Measurements from ENCODE around the gene CITED1. TPM values are rescaled to one million over a fixed set of nuclear protein-coding genes. Genes with fewer than 3 reads are reported as not detected.

Gene CITED1
- total RNA-seq, 2 experiments from 2014 or later, result 0.40 TPM; not detected in 1

- DNase-seq, result no peak
- Mint-ChIP-seq H3K4me1 (no peaks in the 10 kb centered on the region), H3K9me3 (no peaks in the 10 kb centered on the region), H3K27ac (no peak overlapping the region), H3K27me3 (peaks cover 1% of the 10 kb centered on the region), H3K4me3 (no peak overlapping the region), H3K36me3 (no peaks in the 10 kb centered on the region)
- POLR2A ChIA-PET, result no interaction called here
- no peak for ATAC-seq (ENCODE audit: low read depth)
These were observed 11.4 kb upstream of the CITED1 start for GRCh38 chrX:72317139-72317538.

- Mint-ChIP-seq H3K4me1 (no peaks in the 10 kb centered on the region), H3K9me3 (no peaks in the 10 kb centered on the region), H3K27me3 (peaks cover 1% of the 10 kb centered on the region), H3K4me3 (no peak overlapping the region), H3K36me3 (no peaks in the 10 kb centered on the region), H3K27ac (no peak overlapping the region)
- POLR2A ChIA-PET, result no interaction called here
- DNase-seq (no peak), ATAC-seq (ENCODE audit: low read depth) (no peak)
These were observed 10.8 kb upstream of the CITED1 start for GRCh38 chrX:72316408-72317110.

GRCh38 chrX:72314881-72315280 lies 9.2 kb upstream of the CITED1 start:
- no peak for DNase-seq
- Mint-ChIP-seq H3K27me3 (peaks cover 2% of the 10 kb centered on the region), H3K4me1 (no peaks in the 10 kb centered on the region), H3K9me3 (no peaks in the 10 kb centered on the region), H3K4me3 (no peak overlapping the region), H3K27ac (no peak overlapping the region), H3K36me3 (no peaks in the 10 kb centered on the region)
- POLR2A ChIA-PET, result no interaction called here
- ATAC-seq (ENCODE audit: low read depth), result no peak

- Mint-ChIP-seq H3K4me3 (no peak overlapping the region), H3K27me3 (peaks cover 10% of the 10 kb centered on the region), H3K4me1 (no peaks in the 10 kb centered on the region)
These were observed 8.3 kb upstream of the CITED1 start for GRCh38 chrX:72313707-72314641.

GRCh38 chrX:72312311-72312940 lies 6.7 kb upstream of the CITED1 start:
- H3K36me3 Mint-ChIP-seq, result no peaks in the 10 kb centered on the region
- ATAC-seq (ENCODE audit: low read depth) (no peak), DNase-seq (no peak)
- POLR2A ChIA-PET, result no interaction called here
- peaks cover 20% of the 10 kb centered on the region for H3K27me3 Mint-ChIP-seq
- H3K4me1 Mint-ChIP-seq, result peaks cover 2% of the 10 kb centered on the region
- no peak overlapping the region for H3K4me3 Mint-ChIP-seq
- H3K9me3 Mint-ChIP-seq, result no peaks in the 10 kb centered on the region
- no peak overlapping the region for H3K27ac Mint-ChIP-seq

More at GRCh38 chrX:72313707-72314641, 8.3 kb upstream of the CITED1 start:
- Mint-ChIP-seq H3K9me3 (no peaks in the 10 kb centered on the region), H3K27ac (no peak overlapping the region), H3K36me3 (no peaks in the 10 kb centered on the region)
- no peak for DNase-seq
- POLR2A ChIA-PET, result interaction anchor here (0.6 kb wide), 1 partner anchor 258 kb away, joined by 4 read pairs; no protein-coding TSS in a partner anchor
- no peak for ATAC-seq (ENCODE audit: low read depth)

- DNase-seq (no peak), ATAC-seq (ENCODE audit: low read depth) (no peak)
- Mint-ChIP-seq H3K27me3 (peaks cover 41% of the 10 kb centered on the region), H3K9me3 (no peaks in the 10 kb centered on the region), H3K36me3 (no peaks in the 10 kb centered on the region), H3K4me3 (no peak overlapping the region), H3K27ac (no peak overlapping the region), H3K4me1 (peaks cover 9% of the 10 kb centered on the region)
- POLR2A ChIA-PET, result no interaction called here
These were observed 3.8 kb upstream of the CITED1 start for GRCh38 chrX:72309297-72310071.

- Mint-ChIP-seq H3K4me3 (peak overlapping the region; percentile 56), H3K36me3 (no peaks in the 10 kb centered on the region), H3K9me3 (no peaks in the 10 kb centered on the region), H3K27me3 (peaks cover 47% of the 10 kb centered on the region), H3K27ac (no peak overlapping the region), H3K4me1 (peaks cover 10% of the 10 kb centered on the region)
- DNase-seq (peak; percentile 29), ATAC-seq (ENCODE audit: low read depth) (no peak)
- POLR2A ChIA-PET, result no interaction called here
These were observed 3.0 kb upstream of the CITED1 start for GRCh38 chrX:72308566-72309296.

GRCh38 chrX:72308209-72308565 lies 2.5 kb upstream of the CITED1 start:
- DNase-seq, result no peak
- no peak overlapping the region for H3K27ac Mint-ChIP-seq
- peaks cover 52% of the 10 kb centered on the region for H3K27me3 Mint-ChIP-seq
- H3K36me3 Mint-ChIP-seq, result no peaks in the 10 kb centered on the region
- H3K4me3 Mint-ChIP-seq, result peak overlapping the region; percentile 56
- POLR2A ChIA-PET, result no interaction called here
- no peak for ATAC-seq (ENCODE audit: low read depth)
- peaks cover 10% of the 10 kb centered on the region for H3K4me1 Mint-ChIP-seq
- H3K9me3 Mint-ChIP-seq, result no peaks in the 10 kb centered on the region

GRCh38 chrX:72307646-72308051 lies 1.9 kb upstream of the CITED1 start:
- peaks cover 58% of the 10 kb centered on the region for H3K27me3 Mint-ChIP-seq
- no peaks in the 10 kb centered on the region for H3K36me3 Mint-ChIP-seq
- DNase-seq, result no peak
- no peak overlapping the region for H3K27ac Mint-ChIP-seq
- no peaks in the 10 kb centered on the region for H3K9me3 Mint-ChIP-seq
- peak overlapping the region; percentile 35 for H3K4me3 Mint-ChIP-seq
- no peak for ATAC-seq (ENCODE audit: low read depth)
- POLR2A ChIA-PET, result no interaction called here
- H3K4me1 Mint-ChIP-seq, result peaks cover 10% of the 10 kb centered on the region

- H3K36me3 Mint-ChIP-seq, result no peaks in the 10 kb centered on the region
- H3K4me1 Mint-ChIP-seq, result peaks cover 10% of the 10 kb centered on the region
- H3K27ac Mint-ChIP-seq, result no peak overlapping the region
- H3K27me3 Mint-ChIP-seq, result peaks cover 62% of the 10 kb centered on the region
- no peaks in the 10 kb centered on the region for H3K9me3 Mint-ChIP-seq
- ATAC-seq (ENCODE audit: low read depth) (no peak), DNase-seq (peak; percentile 37)
- H3K4me3 Mint-ChIP-seq, result peak overlapping the region; percentile 80
- POLR2A ChIA-PET, result no interaction called here
These were observed 1.3 kb upstream of the CITED1 start for GRCh38 chrX:72306851-72307645.

GRCh38 chrX:72306085-72306801 lies 529 bp upstream of the CITED1 start:
- POLR2A ChIA-PET, result interaction anchor here (1.0 kb wide), 1 partner anchor 29 kb away, joined by 5 read pairs; the partner anchor contains the start of gene RPS4X
- Mint-ChIP-seq H3K9me3 (no peaks in the 10 kb centered on the region), H3K4me1 (peaks cover 10% of the 10 kb centered on the region), H3K27me3 (peaks cover 64% of the 10 kb centered on the region), H3K4me3 (peak overlapping the region; percentile 60), H3K27ac (no peak overlapping the region), H3K36me3 (no peaks in the 10 kb centered on the region)
- ATAC-seq (ENCODE audit: low read depth) (no peak), DNase-seq (peak; percentile 28)

Measured in activated naive CD8-positive, alpha-beta T cell treated with anti-CD3 and anti-CD28 coated beads, Interleukin-2, amount 10 ng/mL, durations not matched to agents 7 days and 5 days (primary cell).